K562 (cell line): ENCODE measurements around the gene NRSN2. TPM values are rescaled to one million over a fixed set of nuclear protein-coding genes. Genes with fewer than 3 reads are reported as not detected.

Experiments
- ATAC-seq: fragments of 200-7000 bp; cut with Tn5 transposase; 3 replicates; pipeline ENCODE4 v1.9.1; 2020; ENCODE audit warnings: moderate library complexity
- BruUV-seq: library from RNA; stranded (reverse); fragments of 400-500 nt; replicated peaks from 2 replicates; lab custom pipeline; 2021; lab: Mats Ljungman, UMichigan
- CTCF ChIA-PET: fragments of 300-600 bp; formaldehyde crosslinking; extraction: SDS; loops from one replicate; lab custom pipeline; 2021; ENCODE audit warnings: low intra/inter-chr PET ratio; lab: Yijun Ruan, JAX
- POLR2A ChIA-PET: fragments of 300-600, 350-650 bp; sonication (Branson Sonifier 250); formaldehyde crosslinking; extraction: SDS; loops from one replicate; lab custom pipeline; 2021; ENCODE audit warnings: antibody characterized with exemption, inconsistent platforms; lab: Yijun Ruan, JAX
- DNase-seq, 4 experiments: peaks; one replicate each; pipeline versions ENCODE4 v3.0.0 to v3.0.0-alpha.2; 2011 to 2018; ENCODE audit warnings: low spot score in 3 of 4, mixed read lengths in 3 of 4; ENCODE audit errors: extremely low read depth in 1 of 4
- FAIRE-seq: peaks from 2 replicates; lab custom pipeline; 2011; peaks lifted over from hg19 to GRCh38; lab: Jason Lieb, UNC
- H2AFZ ChIP-seq: 2 replicates; pipeline ENCODE4 v1.6.0; 2011; ENCODE audit warnings: low read depth, low read length, control low read depth, inconsistent platforms
- H3K27ac ChIP-seq: fragments of 200-600 bp; 3 replicates; pipeline ENCODE4 v1.8.0; 2011; ENCODE audit warnings: low read depth, mild to moderate bottlenecking, control low read depth, inconsistent platforms, low read length, moderate library complexity, mixed read lengths; ENCODE audit errors: extremely low read depth
- H3K27me3 ChIP-seq, 2 experiments: fragments of 300-600 bp in 1 of 2; 2 replicates in 1 of 2; 3 replicates in 1 of 2; pipeline versions ENCODE4 v1.6.0 to v1.8.0; 2011; ENCODE audit warnings: inconsistent platforms in 2 of 2, low read length in 2 of 2, mild to moderate bottlenecking in 1 of 2, mixed read lengths in 1 of 2, moderate library complexity in 1 of 2; ENCODE audit not compliant: control insufficient read depth in 2 of 2, insufficient read depth in 2 of 2
- H3K36me3 ChIP-seq: fragments of 300-600 bp; 3 replicates; pipeline ENCODE4 v1.8.0; 2011; ENCODE audit warnings: mild to moderate bottlenecking, low read length, inconsistent platforms; ENCODE audit not compliant: control insufficient read depth, insufficient read depth
- H3K4me1 ChIP-seq, 2 experiments: fragments of 200-600 bp in 1 of 2; replicated peaks in 1 of 2; 2 replicates in 1 of 2; 3 replicates in 1 of 2; pipeline versions ENCODE4 v1.5.1 to v1.8.0; 2011; ENCODE audit warnings: inconsistent platforms in 2 of 2, low read length in 2 of 2, mild to moderate bottlenecking in 1 of 2, mixed read lengths in 1 of 2, moderate library complexity in 1 of 2; ENCODE audit not compliant: control insufficient read depth in 2 of 2, insufficient read depth in 2 of 2
- H3K4me2 ChIP-seq: 2 replicates; pipeline ENCODE4 v1.6.1; 2011; ENCODE audit warnings: low read length, control low read depth, inconsistent platforms, mixed read lengths; ENCODE audit not compliant: insufficient read depth
- H3K4me3 ChIP-seq: fragments of 200-600 bp; sonication (generic), shearing (Covaris generic); 2 replicates; pipeline ENCODE4 v1.5.1; 2016; ENCODE audit warnings: control low read depth, inconsistent platforms
- H3K79me2 ChIP-seq: fragments of 200-600 bp; 3 replicates; pipeline ENCODE4 v1.8.0; 2011; ENCODE audit warnings: low read length, inconsistent platforms; ENCODE audit not compliant: control insufficient read depth, insufficient read depth
- H3K9ac ChIP-seq, 2 experiments: 2 replicates each; pipeline versions ENCODE4 v1.6.0 to v1.6.1; 2011; ENCODE audit warnings: low read depth in 2 of 2, low read length in 2 of 2, control low read depth in 1 of 2, inconsistent platforms in 1 of 2, mild to moderate bottlenecking in 1 of 2, mixed read lengths in 1 of 2; ENCODE audit not compliant: insufficient read depth in 1 of 2
- H3K9me1 ChIP-seq: one replicate; pipeline ENCODE4 v1.6.0; 2011; ENCODE audit warnings: inconsistent platforms, mild to moderate bottlenecking, low read length, moderate library complexity; ENCODE audit not compliant: control insufficient read depth, insufficient read depth
- H3K9me3 ChIP-seq: replicated peaks from 2 replicates; pipeline ENCODE4 v1.5.1; 2011; ENCODE audit warnings: low read depth, low read length, inconsistent platforms; ENCODE audit not compliant: control insufficient read depth, insufficient read depth
- H4K20me1 ChIP-seq: replicated peaks from 2 replicates; pipeline ENCODE4 v1.6.1; 2011; ENCODE audit warnings: low read length, inconsistent platforms, mixed read lengths; ENCODE audit not compliant: control insufficient read depth, insufficient read depth
- BRD9 ChIP-seq: fragments of 450-650 bp; IDR thresholded peaks from 2 replicates; pipeline ENCODE4 v1.6.1; 2018; ENCODE audit warnings: low read depth; ENCODE audit not compliant: partially characterized antibody
- CTBP1 ChIP-seq: fragments of 450-650 bp; IDR thresholded peaks from 2 replicates; pipeline ENCODE4 v1.6.1; 2016; ENCODE audit warnings: borderline replicate concordance
- MEF2D ChIP-seq: conservative IDR thresholded peaks from 2 replicates; pipeline ENCODE4 v1.6.1; 2016; ENCODE audit warnings: low read depth, missing genetic modification characterization, missing compliant biosample characterization
- MYNN ChIP-seq, 2 experiments: sonication (generic); formaldehyde crosslinking in 1 of 2; IDR thresholded peaks; 2 replicates each; pipeline versions ENCODE4 v1.5.0 to v1.6.1; 2016 to 2020; ENCODE audit warnings: antibody characterized with exemption in 1 of 2, missing genetic modification reagents in 1 of 2
- NCOR1 ChIP-seq: fragments of 450-650 bp; IDR thresholded peaks from 2 replicates; pipeline ENCODE4 v1.6.1; 2016; ENCODE audit warnings: mild to moderate bottlenecking, moderate library complexity
- NR4A1 ChIP-seq, 2 experiments: fragments of 250-450 bp in 1 of 2; fragments of 450-650 bp in 1 of 2; sonication (Bioruptor Pico) in 1 of 2; IDR thresholded peaks; 2 replicates each; pipeline versions ENCODE4 v1.4.0 to v1.6.1; 2016 to 2020; ENCODE audit warnings: mild to moderate bottlenecking in 2 of 2, missing compliant biosample characterization in 1 of 2, missing genetic modification characterization in 1 of 2, moderate library complexity in 1 of 2
- OTX1 ChIP-seq: fragments of 450-650 bp; formaldehyde crosslinking; IDR thresholded peaks from 2 replicates; pipeline ENCODE4 v1.4.0; 2022; ENCODE audit warnings: mild to moderate bottlenecking
- TAF1 ChIP-seq: IDR thresholded peaks from 2 replicates; pipeline ENCODE4 v1.6.1; 2011; ENCODE audit warnings: mild to moderate bottlenecking, low read length, moderate library complexity; ENCODE audit not compliant: insufficient read depth, control insufficient read depth, severe bottlenecking; ENCODE audit errors: extremely low read depth
- ZNF76 ChIP-seq: fragments of 250-450 bp; sonication (Bioruptor Pico); IDR thresholded peaks from 2 replicates; pipeline ENCODE4 v1.4.0; 2020; ENCODE audit warnings: mild to moderate bottlenecking, moderate library complexity, borderline replicate concordance
- WGBS: fragments of 100-300 bp; shearing (Covaris generic); methylation state at CpG from one replicate; pipeline ENCODE4 v1.1.6; 2016; ENCODE audit warnings: low coverage, mixed read lengths; ENCODE audit not compliant: insufficient coverage; ENCODE audit errors: missing lambda C conversion rate; 5-methylcytosine and 5-hydroxymethylcytosine counted together
- in situ Hi-C: fragments of 300-500 bp; cut with MboI; formaldehyde crosslinking; loops from 4 replicates; pipeline ENCODE4 v1.15.0; 2018; ENCODE audit warnings: inconsistent platforms, mixed read lengths
- intact Hi-C: fragments of 100-400 bp; cut with micrococcal nuclease; formaldehyde crosslinking; loops from 2 replicates; pipeline ENCODE4 v1.14.2; 2022
- polyA plus RNA-seq, 8 experiments: library from polyadenylated mRNA; depleted of rRNA in 4 of 8; stranded (reverse) in 5 of 8; unstranded in 3 of 8; fragments of >200 nt; fragmentation: Nextera tagmentation in 2 of 8; fragmentation: Illumina TruSeq in 1 of 8; extraction: Ambion mirVana in 2 of 8; extraction: Trizol in 1 of 8; gene quantifications; 2 replicates each; pipeline versions ENCODE4 v1.2.1 to v1.2.3, GENCODE V29; 2011 to 2014; ENCODE audit warnings: inconsistent platforms in 1 of 8, missing spikeins in 1 of 8
- total RNA-seq, 7 experiments: library from RNA; depleted of rRNA in 6 of 7; stranded (reverse); fragments of >200 nt in 6 of 7; fragmentation: Illumina TruSeq in 2 of 7; extraction: Trizol in 2 of 7; gene quantifications; 2 replicates each; pipeline versions ENCODE4 v1.2.1 to v1.2.3, GENCODE V29; 2011 to 2021; ENCODE audit warnings: low replicate concordance in 1 of 7
- TF ChIP-seq, protein P1 (sequence below), 2 experiments: fragments of 250-450 bp in 1 of 2; fragments of 450-650 bp in 1 of 2; sonication (Bioruptor Pico) in 1 of 2; IDR thresholded peaks; 2 replicates each; pipeline versions ENCODE4 v1.6.1 to v1.8.0; 2016 to 2021; ENCODE audit warnings: mild to moderate bottlenecking in 2 of 2, moderate library complexity in 2 of 2, missing compliant biosample characterization in 1 of 2, missing genetic modification characterization in 1 of 2
- TF ChIP-seq, protein P2 (sequence below), 3 experiments: IDR thresholded peaks in 2 of 3; conservative IDR thresholded peaks in 1 of 3; 2 replicates each; pipeline ENCODE4 v1.5.1; 2011 to 2012; ENCODE audit warnings: low read length in 3 of 3, mild to moderate bottlenecking in 3 of 3, control low read depth in 2 of 3, improper control_type of control experiment in 1 of 3, inconsistent platforms in 1 of 3, low read depth in 1 of 3, mixed read lengths in 1 of 3, moderate library complexity in 1 of 3; ENCODE audit not compliant: insufficient read depth in 2 of 3
- TF ChIP-seq, protein P3 (sequence below): sonication (generic); formaldehyde crosslinking; IDR thresholded peaks from 2 replicates; pipeline ENCODE4 v1.8.0; 2022; ENCODE audit warnings: missing genetic modification reagents, mild to moderate bottlenecking, moderate library complexity, borderline replicate concordance
- TF ChIP-seq, protein P4 (sequence below), 3 experiments: fragments of 200-800 bp in 1 of 3; sonication (Bioruptor generic) in 1 of 3; sonication (generic) in 1 of 3; formaldehyde crosslinking in 1 of 3; IDR thresholded peaks; 2 replicates each; pipeline versions ENCODE4 v1.6.1 to v1.8.0; 2016 to 2022; ENCODE audit warnings: mild to moderate bottlenecking in 2 of 3, missing compliant biosample characterization in 2 of 3, missing genetic modification characterization in 2 of 3, missing genetic modification reagents in 1 of 3

Gene NRSN2
- total and polyA plus RNA-seq, 9 of the 15 experiments (the other 6 are each of a cell fraction or from before 2014, with no cell fraction given): 7.5 to 29.7 (median 11.1) TPM

DNA sequence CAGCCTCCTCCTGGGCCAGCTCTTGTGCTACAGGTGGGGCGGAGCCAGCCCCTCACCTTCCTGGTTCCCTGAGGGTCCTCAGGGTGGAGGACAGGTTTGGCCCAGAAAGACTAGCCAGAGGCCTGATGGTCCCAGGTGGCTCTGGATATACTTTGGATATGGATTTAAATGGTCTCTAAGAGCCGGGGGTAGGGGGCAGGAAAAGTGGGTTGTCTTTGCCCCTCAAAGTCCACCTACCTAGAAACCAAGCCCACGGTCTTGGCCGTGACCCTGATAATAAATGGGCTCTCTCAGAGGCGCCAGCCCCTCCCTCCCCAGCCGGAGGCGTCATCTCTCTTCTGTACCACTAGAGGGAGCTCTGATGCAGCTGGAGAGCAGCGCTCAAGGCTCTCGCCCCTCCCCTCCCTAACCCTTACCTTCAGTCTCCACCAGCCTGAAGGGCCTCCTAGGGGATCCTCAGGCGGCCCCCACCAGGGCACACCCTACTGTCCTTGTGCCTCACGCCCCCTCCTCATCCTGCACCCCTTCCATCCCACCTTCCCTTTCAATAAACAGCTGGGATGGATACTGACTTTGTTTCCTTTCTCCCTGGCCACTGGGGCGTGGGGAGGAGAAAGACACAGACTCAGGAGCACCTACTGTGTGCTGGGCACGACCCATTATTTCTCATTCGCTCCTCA lies 7.5 kb downstream of the NRSN2 start:
- CTCF ChIA-PET: interaction anchor here (0.5 to 3.9 kb wide), 6 partner anchors 78 to 855 kb away, joined by 3 to 27 read pairs (median 6); no protein-coding TSS in a partner anchor
- Histone ChIP-seq H3K9me1 (no peaks in the 10 kb centered on the region), H3K27ac (peak overlapping the region; percentile 33; the same call in 1 of the 3 replicates), H3K79me2 (no peaks in the 10 kb centered on the region), H3K4me1 (peaks cover 6 to 12% of the 10 kb centered on the region in 2 experiments; a peak in 4 of 5 replicates), H3K27me3 (no peaks in the 10 kb centered on the region), H4K20me1 (no peaks in the 10 kb centered on the region), H3K4me3 (no peak overlapping the region), H3K4me2 (no peak overlapping the region), H3K9ac (peak overlapping the region; percentile 10 to 41; a peak in 2 of 4 replicates), H2AFZ (peak overlapping the region; percentile 63; the same call in 1 of the 2 replicates), H3K9me3 (no peaks in the 10 kb centered on the region), H3K36me3 (peaks cover 8% of the 10 kb centered on the region; the same call in 1 of the 3 replicates)
- WGBS: 20% methylated on average over 5 of the region's 14 CpGs
- FAIRE-seq (peak; percentile 89), ATAC-seq (peak; percentile 95), DNase-seq (peak; percentile 81 to 87 (median 84))
- TSS peak; percentile 20 for BruUV-seq
- POLR2A ChIA-PET: interaction anchor here (0.5 to 2.1 kb wide), 6 partner anchors 8 to 80 kb away, joined by 3 to 8 read pairs (median 3); no protein-coding TSS in a partner anchor
- in situ Hi-C loops (loop anchor here (5.0 kb wide), 3 partner anchors 38 to 373 kb away; no protein-coding TSS in a partner anchor), intact Hi-C loops (loop anchor here (1.0 to 10.0 kb wide), 6 partner anchors 26 to 290 kb away; partner anchors contain the start of genes CSNK2A1 and TRIB3)
- TF ChIP-seq ZNF76 (CRISPR knock-in tag): no peak
- no peak for TF ChIP-seq NCOR1
- TF ChIP-seq, protein P1, sequence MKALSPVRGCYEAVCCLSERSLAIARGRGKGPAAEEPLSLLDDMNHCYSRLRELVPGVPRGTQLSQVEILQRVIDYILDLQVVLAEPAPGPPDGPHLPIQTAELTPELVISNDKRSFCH (CRISPR knock-in tag; IDR thresholded peaks at IDR 0.05): no peak
- TF ChIP-seq, protein P1 (tag; IDR thresholded peaks at IDR 0.05): 0 out of 2 replicates have a peak, but pooled peaks have one; percentile 41
- TF ChIP-seq CTBP1: peak; percentile 29; the same call in 1 of the 2 replicates
- no peak for TF ChIP-seq TAF1
- 0 out of 2 replicates have a peak, but pooled peaks have one; percentile 19 for TF ChIP-seq MEF2D (tag)
- TF ChIP-seq BRD9: peak; percentile 80
- TF ChIP-seq, protein P2, sequence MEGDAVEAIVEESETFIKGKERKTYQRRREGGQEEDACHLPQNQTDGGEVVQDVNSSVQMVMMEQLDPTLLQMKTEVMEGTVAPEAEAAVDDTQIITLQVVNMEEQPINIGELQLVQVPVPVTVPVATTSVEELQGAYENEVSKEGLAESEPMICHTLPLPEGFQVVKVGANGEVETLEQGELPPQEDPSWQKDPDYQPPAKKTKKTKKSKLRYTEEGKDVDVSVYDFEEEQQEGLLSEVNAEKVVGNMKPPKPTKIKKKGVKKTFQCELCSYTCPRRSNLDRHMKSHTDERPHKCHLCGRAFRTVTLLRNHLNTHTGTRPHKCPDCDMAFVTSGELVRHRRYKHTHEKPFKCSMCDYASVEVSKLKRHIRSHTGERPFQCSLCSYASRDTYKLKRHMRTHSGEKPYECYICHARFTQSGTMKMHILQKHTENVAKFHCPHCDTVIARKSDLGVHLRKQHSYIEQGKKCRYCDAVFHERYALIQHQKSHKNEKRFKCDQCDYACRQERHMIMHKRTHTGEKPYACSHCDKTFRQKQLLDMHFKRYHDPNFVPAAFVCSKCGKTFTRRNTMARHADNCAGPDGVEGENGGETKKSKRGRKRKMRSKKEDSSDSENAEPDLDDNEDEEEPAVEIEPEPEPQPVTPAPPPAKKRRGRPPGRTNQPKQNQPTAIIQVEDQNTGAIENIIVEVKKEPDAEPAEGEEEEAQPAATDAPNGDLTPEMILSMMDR (IDR thresholded peaks at IDR 0.05 in 2 of 3, conservative IDR thresholded peaks at IDR 0.05 in 1 of 3; ENCODE audit: insufficient read depth in 2 of 3, low read depth in 1 of 3, low read length in 3 of 3): peak; percentile 88 to 93 (median 92)
- no peak for TF ChIP-seq NR4A1 (CRISPR knock-in tag; IDR thresholded peaks at IDR 0.05)
- TF ChIP-seq NR4A1 (tag; IDR thresholded peaks at IDR 0.05): 0 out of 2 replicates have a peak, but pooled peaks have one; percentile 46
- TF ChIP-seq OTX1 (CRISPR knock-in tag): 0 out of 2 replicates have a peak, but pooled peaks have one; percentile 7
- TF ChIP-seq, protein P3, sequence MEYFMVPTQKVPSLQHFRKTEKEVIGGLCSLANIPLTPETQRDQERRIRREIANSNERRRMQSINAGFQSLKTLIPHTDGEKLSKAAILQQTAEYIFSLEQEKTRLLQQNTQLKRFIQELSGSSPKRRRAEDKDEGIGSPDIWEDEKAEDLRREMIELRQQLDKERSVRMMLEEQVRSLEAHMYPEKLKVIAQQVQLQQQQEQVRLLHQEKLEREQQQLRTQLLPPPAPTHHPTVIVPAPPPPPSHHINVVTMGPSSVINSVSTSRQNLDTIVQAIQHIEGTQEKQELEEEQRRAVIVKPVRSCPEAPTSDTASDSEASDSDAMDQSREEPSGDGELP (CRISPR knock-in tag): peak; percentile 89
- TF ChIP-seq, protein P4, sequence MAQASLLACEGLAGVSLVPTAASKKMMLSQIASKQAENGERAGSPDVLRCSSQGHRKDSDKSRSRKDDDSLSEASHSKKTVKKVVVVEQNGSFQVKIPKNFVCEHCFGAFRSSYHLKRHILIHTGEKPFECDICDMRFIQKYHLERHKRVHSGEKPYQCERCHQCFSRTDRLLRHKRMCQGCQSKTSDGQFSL (CRISPR knock-in tag; IDR thresholded peaks at IDR 0.05): peak; percentile 52; the same call in 1 of the 2 replicates
- TF ChIP-seq, protein P4 (tag; IDR thresholded peaks at IDR 0.05): no peak
- TF ChIP-seq MYNN (IDR thresholded peaks at IDR 0.05): peak; percentile 67; the same call in 1 of the 2 replicates
- no peak for TF ChIP-seq MYNN (CRISPR knock-in tag; IDR thresholded peaks at IDR 0.05)
